Activated CD4-positive, alpha-beta T cell treated with anti-CD3 and anti-CD28 coated beads, Interleukin-2, amount 50 U/mL, for 24 hours (primary cell): Measurements from ENCODE around the gene AP3B2.
"Not testable (repeated sequence)": the region's sequence is repeated elsewhere in the genome, so short reads cannot be mapped to it uniquely, and the experiment has no call there.

Experiments
- DNase-seq, 2 donors: peaks; one replicate each; pipeline ENCODE4 v3.0.0-alpha.2; 2020; ENCODE audit warnings: low read depth in 1 of 2, low spot score in 1 of 2

Gene AP3B2

GRCh38 chr15:82709421-82710207 lies at the start of gene AP3B2:
Gene AP3B2 (minus strand): TSS chr15:82709875. CDS start chr15:82709706, 169 bp downstream.
- DNase-seq: peak; percentile 52 to 61

GRCh38 chr15:82751308-82751707 lies 41.6 kb upstream of the AP3B2 start:
- no peak for DNase-seq

DNA sequence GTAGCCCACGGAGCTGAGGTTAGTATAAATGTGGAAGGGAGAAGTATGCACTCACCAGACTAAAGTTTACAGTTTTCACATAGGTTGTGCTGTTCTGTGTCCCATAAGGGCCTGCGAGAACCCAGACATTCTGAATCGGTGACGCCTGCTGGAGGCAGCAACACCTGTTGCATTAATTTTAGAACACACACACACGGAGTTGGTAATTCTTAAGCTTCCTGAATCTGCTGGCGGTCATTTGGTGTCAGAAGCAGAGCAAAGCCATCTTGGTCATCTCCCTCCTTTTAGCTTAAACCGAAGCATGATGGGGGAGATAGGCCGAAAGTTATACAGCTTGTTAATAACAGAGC lies 41.1 kb upstream of the AP3B2 start:
- DNase-seq: no peak

DNA sequence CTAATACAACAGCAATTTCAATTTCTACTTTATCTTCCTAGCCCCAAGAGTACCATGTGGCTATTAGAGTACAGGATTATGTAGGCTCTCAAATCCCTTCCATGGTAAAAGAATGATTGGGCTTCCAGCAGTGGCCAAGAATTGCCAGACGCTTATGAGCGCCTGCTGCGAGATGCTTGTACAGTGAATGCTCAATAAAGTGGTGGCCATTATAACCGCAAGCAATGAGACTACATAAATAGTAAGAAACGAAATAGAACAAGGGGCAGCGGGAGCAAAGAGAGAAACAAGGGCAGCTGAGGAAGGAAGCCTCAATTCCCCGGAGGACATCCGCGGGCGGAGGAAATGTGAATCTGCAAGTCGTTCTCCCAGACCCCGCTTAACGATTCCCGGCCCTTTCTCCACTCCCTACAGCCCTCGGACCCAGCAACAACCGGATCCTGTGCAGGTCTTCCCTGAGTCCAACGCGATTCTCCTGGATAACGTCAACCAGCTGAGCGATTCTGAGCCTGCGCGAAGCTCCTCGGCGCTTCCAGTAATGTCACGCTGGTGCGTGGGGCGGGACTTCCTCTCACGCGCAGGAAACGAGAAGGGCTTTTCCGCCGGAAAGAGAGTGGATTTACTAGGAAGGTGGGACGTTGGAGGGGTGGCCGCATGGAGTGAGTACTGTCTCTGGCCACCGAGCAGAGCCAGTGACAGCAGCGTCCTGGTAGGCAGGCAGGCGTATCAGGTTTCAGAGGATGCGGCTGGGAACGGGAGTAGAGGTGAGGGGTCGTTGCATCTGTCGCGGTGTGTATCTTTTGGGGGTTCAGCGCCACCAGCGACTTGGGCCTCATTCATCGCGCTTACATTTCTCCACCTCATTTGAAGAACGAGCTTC lies 40.5 kb upstream of the AP3B2 start:
- DNase-seq: peak; percentile 62 to 86

GRCh38 chr15:82748315-82748714 lies 38.6 kb upstream of the AP3B2 start:
- no peak for DNase-seq

DNA sequence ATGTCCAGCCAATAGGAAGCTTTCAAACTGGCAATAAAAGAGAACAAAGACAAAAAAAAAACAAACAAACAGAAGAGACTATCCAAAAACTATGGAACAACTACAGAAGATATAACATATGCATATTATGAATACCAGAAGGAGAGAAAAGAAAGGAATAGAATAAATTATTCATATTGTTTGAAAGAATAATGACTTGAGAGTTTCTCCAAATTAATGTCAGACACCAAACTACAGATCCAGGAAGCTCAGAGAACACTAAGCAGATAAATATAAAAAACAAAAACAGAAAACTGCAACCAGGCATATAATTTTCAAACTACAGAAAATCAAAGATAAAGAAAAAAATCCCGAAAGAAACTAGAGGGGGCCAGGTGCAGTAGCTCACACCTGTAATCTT lies 34.1 kb upstream of the AP3B2 start:
- DNase-seq: no peak

GRCh38 chr15:82742134-82742533 lies 32.5 kb upstream of the AP3B2 start:
- no peak for DNase-seq

- no peak for DNase-seq
These were observed 29.4 kb upstream of the AP3B2 start for GRCh38 chr15:82739086-82739485.

- no peak for DNase-seq
These were observed 28.3 kb upstream of the AP3B2 start for GRCh38 chr15:82737975-82738374.

DNA sequence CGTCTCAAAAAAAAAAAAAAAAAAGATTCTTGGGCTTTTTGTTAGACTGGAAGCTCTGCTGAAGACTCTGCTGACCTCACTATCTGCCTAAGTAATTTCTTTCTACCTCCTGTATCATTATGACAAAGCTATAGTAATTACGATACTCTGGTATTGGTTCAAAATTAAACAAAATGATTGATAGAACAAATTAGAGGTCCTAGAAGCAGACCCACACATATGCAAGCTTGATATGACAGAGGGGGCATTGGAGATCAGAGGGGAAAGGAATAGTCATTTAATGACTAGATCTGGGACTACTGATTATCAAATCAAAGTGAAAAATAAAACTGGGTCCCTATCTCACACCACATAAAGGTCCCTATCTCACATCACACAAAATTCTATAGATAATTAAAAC lies 21.9 kb upstream of the AP3B2 start:
- DNase-seq: no peak

DNA sequence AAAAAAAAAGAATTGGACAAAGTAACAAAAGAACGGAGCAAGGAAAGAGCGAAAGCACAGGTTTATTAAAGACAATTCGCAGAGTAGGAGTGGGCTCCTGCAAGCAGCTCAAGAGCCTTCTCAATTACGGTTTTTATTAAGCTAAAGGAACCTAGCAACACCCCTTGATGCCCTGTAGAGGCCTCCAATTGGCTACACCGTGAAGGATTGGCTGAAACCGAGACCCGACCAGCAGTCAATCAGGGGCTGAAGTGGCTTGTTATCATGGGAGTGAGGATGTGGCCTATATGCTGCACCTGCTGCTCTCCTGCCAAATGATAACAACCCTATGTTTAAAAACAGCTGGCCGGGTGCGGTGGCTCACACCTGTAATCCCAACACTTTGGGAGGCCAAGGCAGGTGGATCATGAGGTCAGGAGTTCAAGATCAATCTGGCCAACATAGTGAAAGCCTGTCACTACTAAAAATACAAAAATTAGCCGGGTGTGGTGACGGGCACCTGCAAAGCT lies 20.4 kb upstream of the AP3B2 start:
- DNase-seq: no peak

DNA sequence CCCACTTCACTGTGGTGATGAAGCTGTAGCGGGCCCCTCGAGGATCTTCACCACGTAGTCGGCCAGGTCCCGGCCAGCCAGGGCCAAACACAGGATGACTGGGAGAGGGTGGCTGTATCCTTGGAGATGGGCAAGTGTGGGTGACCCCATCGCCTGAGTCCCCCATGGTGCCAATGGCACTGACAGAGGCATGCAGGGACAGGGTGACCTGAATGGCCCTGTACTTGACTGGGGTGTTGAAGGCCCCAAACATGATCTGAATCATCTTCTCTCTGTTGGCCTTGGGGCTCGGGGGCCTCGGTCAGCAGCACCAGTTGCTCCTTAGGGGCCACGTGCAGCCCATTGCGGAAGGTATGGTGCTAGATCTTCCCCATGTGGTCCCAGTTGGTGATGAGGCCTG lies 17.1 kb upstream of the AP3B2 start:
- DNase-seq: no peak

DNA sequence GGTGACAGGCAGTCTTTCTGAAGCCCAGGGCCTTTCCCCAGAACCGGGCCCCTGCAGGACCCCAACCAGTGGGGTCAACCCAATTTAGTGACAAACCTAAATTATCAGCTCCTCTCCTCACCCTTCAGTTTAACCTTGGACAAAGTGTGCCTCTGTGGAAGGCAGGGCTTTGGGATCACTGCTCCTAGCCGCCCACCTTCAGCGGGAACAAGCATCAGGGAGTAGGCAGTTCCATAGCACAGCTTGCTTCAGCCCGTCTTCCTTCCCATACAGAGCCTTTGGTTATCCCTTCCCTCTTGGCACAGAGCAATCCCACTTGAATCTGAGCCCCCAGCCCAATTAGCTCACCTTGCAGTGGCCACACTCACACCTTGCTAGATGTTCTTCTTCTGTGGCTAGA lies 5.3 kb upstream of the AP3B2 start:
- DNase-seq: no peak

DNA sequence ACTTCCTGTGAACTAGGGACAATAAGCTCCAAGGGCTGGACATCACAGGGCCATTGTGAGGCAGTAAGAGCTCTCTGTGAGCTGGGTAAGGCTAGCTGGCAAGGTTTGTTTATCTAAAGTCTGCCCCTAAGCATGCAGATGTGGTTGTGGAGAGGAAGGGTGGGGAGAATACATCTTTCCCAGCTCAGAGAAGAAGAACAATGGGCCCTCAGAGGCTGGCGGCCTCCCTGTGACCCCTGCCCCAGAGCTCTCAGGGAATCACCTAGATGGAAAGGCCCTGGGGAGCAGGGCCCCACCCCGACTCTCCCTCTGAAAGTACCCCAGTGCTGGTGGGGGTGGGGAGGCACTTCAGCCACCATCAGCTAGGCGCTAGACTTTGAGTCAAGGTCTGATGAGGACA lies 4.3 kb upstream of the AP3B2 start:
- DNase-seq: no peak

DNA sequence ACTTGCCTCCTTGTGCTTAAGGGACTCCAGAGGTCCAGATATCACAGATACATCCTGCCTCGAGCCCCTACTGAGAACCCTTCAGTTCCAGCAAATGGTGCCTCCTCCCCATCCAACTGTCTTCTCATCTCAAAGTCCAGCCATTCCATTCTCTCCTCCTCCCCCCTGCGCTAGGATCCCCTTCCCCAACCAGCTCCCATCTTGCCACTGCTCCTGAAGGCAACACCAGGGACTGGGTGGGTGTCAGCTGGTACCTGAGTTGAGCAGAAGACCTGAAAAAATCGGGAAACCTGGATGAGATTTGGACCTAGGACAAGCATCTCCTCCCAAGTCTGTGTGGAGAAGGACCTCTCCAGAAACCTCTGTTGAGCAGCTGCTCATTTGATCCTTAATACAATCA lies 2.4 kb upstream of the AP3B2 start:
- no peak for DNase-seq

DNA sequence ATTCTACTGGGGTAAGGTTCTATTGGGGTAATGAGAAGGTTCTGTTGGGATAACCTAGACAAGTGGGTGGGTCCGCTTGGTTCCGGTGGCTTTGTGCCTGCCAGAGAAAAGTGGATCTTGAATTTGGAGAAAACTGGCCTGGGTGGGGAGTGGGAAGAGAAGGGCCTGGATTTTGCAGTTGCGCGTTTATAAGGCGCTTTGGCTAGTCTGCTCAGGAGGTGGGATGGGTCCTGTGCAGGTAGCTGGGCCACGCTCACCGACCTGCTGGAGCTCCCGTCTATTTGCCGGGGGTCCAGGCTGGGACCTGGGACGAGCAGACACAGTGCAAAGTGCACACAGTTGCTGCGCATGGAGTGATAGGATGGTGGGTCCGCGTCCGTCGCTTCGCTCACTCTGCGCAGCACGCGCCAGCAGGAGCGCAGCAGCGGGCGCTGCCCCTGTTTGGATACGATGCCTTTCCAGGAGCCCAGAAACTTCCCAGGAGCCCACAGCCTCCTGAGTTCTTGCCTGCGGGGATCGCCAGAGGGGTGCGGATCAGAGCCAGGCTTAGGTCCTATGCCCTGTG lies 1.3 kb upstream of the AP3B2 start:
- DNase-seq: no peak

DNA sequence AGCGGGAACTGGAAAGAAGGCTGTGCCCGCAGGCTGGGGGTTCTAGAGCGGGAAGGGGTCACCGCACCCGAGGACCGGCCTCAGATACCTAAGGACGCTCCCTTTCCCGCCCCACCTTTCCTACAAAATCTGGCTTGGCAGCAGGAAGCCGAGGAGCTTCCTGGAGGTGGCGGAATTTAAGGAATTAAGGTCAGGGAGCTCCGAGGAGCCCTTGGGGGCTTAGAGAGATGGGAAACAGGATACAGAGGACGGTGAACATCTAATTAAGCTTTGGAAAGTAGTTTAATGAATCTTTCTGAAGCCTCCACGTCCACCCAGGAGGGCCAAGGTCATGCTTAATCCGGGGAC lies 507 bp upstream of the AP3B2 start:
- DNase-seq: no peak

- no peak for DNase-seq
These were observed 624 bp downstream of the AP3B2 start for GRCh38 chr15:82709081-82709420.

DNA sequence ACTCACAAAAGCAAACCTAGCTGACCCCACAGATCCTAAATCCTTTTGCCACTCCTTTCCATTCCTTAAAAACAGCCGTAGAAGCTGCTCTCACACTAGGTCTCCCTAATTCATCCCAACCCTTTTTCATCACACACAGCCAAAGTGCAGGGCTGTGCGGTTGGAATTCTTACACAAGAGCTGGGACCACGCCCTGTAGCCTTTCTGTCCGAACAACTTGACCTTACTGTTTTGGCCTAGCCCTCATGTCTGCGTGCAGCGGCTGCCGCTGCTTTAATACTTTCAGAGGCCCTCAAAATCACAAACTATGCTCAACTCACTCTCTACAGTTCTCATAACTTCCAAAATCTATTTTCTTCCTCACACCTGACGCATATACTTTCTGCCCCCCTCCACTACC lies 3.8 kb downstream of the AP3B2 start:
- not testable (repeated sequence) for DNase-seq

GRCh38 chr15:82699726-82700125 lies 9.9 kb downstream of the AP3B2 start:
- DNase-seq: no peak

DNA sequence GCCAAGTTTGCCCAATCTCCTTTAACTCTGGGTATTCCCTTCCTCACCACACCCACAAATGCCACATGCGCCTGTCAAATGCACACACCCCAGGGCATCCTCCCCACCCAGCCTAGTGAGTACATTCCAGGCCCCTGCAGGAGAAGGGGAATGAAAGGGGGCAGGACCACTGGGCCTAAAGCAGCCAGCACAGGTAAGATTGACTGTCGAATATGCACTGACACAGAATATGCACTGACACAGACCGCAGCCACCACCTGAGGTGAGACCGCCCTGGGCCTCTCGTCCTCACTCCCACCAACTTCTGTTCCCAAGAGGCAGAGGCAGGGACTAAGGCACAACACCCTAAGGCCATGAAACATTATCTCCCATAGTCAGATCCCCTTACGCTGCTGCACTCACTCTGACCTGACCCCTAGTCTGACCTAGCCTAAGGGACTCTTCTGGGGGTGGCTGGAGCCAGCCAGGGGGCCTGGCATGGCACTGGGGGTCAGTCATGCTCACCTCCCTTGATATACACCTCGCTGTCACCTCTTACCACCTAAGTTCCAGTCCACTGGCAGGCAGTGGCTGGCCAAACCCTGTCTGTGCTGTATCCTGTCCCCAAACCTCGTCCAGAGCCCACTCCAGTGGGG lies 10.8 kb downstream of the AP3B2 start:
- DNase-seq: no peak
